NCI-H526 treated with DMSO at 0.1 percent for 48 hours (cell line): Measurements from ENCODE around the gene RNF31.

Source experiments
- DNase-seq: peaks from one replicate; lab custom pipeline; 2025; lab: John Stamatoyannopoulos, UW

Gene RNF31

GRCh38 chr14:24116128-24116814, 31.0 kb upstream of the RNF31 start:
- DNase-seq = no peak

GRCh38 chr14:24117179-24117578, 30.1 kb upstream of the RNF31 start:
- no peak for DNase-seq

GRCh38 chr14:24119691-24120090, 27.6 kb upstream of the RNF31 start:
- no peak for DNase-seq

GRCh38 chr14:24121210-24121609, 26.1 kb upstream of the RNF31 start:
- no peak for DNase-seq

- no peak for DNase-seq
Observed at GRCh38 chr14:24122416-24122815, 24.9 kb upstream of the RNF31 start.

- DNase-seq = no peak
Observed at GRCh38 chr14:24122898-24123297, 24.4 kb upstream of the RNF31 start.

- DNase-seq = no peak
Observed at GRCh38 chr14:24123424-24124417, 23.6 kb upstream of the RNF31 start.

GRCh38 chr14:24126939-24127338, 20.4 kb upstream of the RNF31 start:
- no peak for DNase-seq

- DNase-seq = no peak
Observed at GRCh38 chr14:24127673-24128072, 19.6 kb upstream of the RNF31 start.

- DNase-seq = no peak
Observed at GRCh38 chr14:24129410-24129998, 17.8 kb upstream of the RNF31 start.

- DNase-seq = no peak
Observed at GRCh38 chr14:24130380-24130716, 16.9 kb upstream of the RNF31 start, which contains the start of gene FITM1. FITM1 (plus strand) TSS chr14:24130659; CDS start chr14:24131564, 905 bp downstream.

GRCh38 chr14:24130717-24131548, 16.4 kb upstream of the RNF31 start:
- DNase-seq = no peak

GRCh38 chr14:24131549-24131966, 15.7 kb upstream of the RNF31 start:
- no peak for DNase-seq

- DNase-seq = no peak
Observed at GRCh38 chr14:24132061-24132685, 15.1 kb upstream of the RNF31 start.

GRCh38 chr14:24132976-24133375, 14.3 kb upstream of the RNF31 start:
- DNase-seq = no peak

GRCh38 chr14:24133735-24134134, 13.6 kb upstream of the RNF31 start:
- no peak for DNase-seq

GRCh38 chr14:24135584-24135833, 11.8 kb upstream of the RNF31 start:
- DNase-seq = no peak

- DNase-seq = peak; percentile 83
Observed at GRCh38 chr14:24135834-24136683, 11.2 kb upstream of the RNF31 start, which contains the start of gene PSME1. PSME1 (plus strand) TSS chr14:24136194; CDS start chr14:24136263, 69 bp downstream.

- DNase-seq = no peak
Observed at GRCh38 chr14:24136684-24137528, 10.4 kb upstream of the RNF31 start.
